Measurements from ENCODE around the gene GNB1L.

The GNB1L gene

DNA sequence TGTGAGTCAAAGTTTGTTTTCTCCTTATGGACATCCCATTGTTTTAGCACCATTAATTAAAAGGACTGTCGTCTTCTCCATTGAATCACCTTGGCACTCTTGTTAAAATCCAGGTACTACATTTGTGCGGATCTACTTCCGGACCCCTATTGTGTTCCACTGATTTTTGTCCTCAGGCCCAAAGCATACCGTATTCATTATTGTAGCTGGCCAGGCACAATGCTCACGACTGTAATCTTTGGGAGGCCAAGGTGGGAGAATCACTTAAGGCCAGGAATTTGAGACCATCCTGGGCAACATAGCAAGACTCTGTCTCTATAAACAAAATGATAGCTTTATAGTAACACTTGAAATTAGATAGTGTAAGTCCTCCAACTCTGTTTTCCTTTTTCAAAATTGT, 8.9 kb upstream of the GNB1L start:
- peak overlapping the region; percentile 33 for H3K27ac Mint-ChIP-seq
- DNase-seq (ENCODE audit: low spot score in 2 of 2) (no peak), ATAC-seq (no peak)
- no peak overlapping the region for H3K4me3 Mint-ChIP-seq
- H3K4me1 Mint-ChIP-seq: no peaks in the 10 kb centered on the region
- no peaks in the 10 kb centered on the region for H3K9me3 Mint-ChIP-seq
- H3K36me3 Mint-ChIP-seq: no peaks in the 10 kb centered on the region

GRCh38 chr22:19862619-19863246, 8.1 kb upstream of the GNB1L start:
- Mint-ChIP-seq H3K4me3 (no peak overlapping the region), H3K27ac (peak overlapping the region; percentile 33), H3K36me3 (no peaks in the 10 kb centered on the region), H3K4me1 (peaks cover 3% of the 10 kb centered on the region), H3K9me3 (no peaks in the 10 kb centered on the region)
- no peak for ATAC-seq
- DNase-seq (ENCODE audit: low spot score in 2 of 2): no peak

GRCh38 chr22:19859861-19860510, 5.3 kb upstream of the GNB1L start:
- Mint-ChIP-seq H3K27ac (no peak overlapping the region), H3K4me1 (peaks cover 12% of the 10 kb centered on the region), H3K36me3 (peaks cover 4% of the 10 kb centered on the region), H3K4me3 (no peak overlapping the region), H3K9me3 (no peaks in the 10 kb centered on the region)
- DNase-seq (ENCODE audit: low spot score in 2 of 2) (no peak), ATAC-seq (no peak)

GRCh38 chr22:19857382-19857781, 2.7 kb upstream of the GNB1L start:
- H3K36me3 Mint-ChIP-seq: peaks cover 11% of the 10 kb centered on the region
- ATAC-seq (no peak), DNase-seq (ENCODE audit: low spot score in 2 of 2) (peak in 1 of 2 donors; percentile 12)
- H3K27ac Mint-ChIP-seq: peak overlapping the region; percentile 43
- peaks cover 31% of the 10 kb centered on the region for H3K4me1 Mint-ChIP-seq
- no peaks in the 10 kb centered on the region for H3K9me3 Mint-ChIP-seq
- H3K4me3 Mint-ChIP-seq: no peak overlapping the region

- peak overlapping the region; percentile 96 for H3K27ac Mint-ChIP-seq
- peak; percentile 39 to 86 for DNase-seq (ENCODE audit: low spot score in 2 of 2)
- ATAC-seq: peak; percentile 57
- H3K9me3 Mint-ChIP-seq: no peaks in the 10 kb centered on the region
- peak overlapping the region; percentile 98 for H3K4me3 Mint-ChIP-seq
- peaks cover 39% of the 10 kb centered on the region for H3K4me1 Mint-ChIP-seq
- H3K36me3 Mint-ChIP-seq: peaks cover 19% of the 10 kb centered on the region
Observed at GRCh38 chr22:19855504-19856409, 1.1 kb upstream of the GNB1L start.

DNA sequence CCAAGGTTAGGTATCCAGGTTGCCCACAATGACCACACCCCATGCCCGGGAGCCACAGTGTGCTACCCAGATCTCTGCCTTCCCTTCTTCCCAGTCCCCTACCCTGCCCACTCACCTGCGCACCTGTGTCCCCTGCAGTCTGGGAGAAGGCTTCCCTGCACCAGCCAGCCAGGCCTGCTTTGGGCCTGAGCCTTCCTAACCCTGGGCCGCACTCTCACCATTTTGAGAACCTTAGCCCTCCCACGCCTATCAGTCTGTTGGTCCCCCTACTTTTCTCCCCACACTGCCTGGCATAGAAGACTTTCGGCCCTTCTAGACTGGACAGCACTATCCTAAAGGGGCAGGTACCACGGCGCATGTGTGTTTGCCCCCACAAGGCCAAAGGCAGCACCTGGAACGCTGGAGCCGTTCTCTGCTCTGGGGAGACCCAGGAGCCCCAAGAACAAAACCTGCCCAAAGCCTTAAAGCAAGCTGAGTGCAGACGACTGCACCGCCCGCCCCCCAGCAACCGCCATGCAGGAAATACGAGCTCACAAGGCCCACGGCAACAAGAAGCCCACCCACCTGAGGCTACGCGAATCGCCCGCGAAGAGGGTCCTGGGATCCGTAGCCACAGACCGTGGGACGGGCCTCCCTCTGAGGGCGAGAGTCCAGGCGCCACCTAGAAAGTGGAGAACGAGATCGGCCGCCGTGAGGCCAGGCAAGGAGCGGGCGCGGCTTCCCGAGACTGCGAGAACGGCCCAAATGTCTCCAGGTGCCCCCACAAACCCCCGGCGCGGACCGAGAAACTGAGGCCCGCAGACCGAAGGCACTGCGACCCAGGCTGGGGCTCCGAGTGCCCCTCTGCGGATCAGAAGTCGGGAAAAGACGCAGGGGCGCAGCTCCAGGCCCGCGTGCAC, 546 bp downstream of the GNB1L start:
- Mint-ChIP-seq H3K4me1 (peaks cover 48% of the 10 kb centered on the region), H3K9me3 (no peaks in the 10 kb centered on the region), H3K36me3 (peaks cover 19% of the 10 kb centered on the region), H3K4me3 (peak overlapping the region; percentile 98), H3K27ac (peak overlapping the region; percentile 96)
- DNase-seq (ENCODE audit: low spot score in 2 of 2) (peak in 1 of 2 donors; percentile 66), ATAC-seq (no peak)

DNA sequence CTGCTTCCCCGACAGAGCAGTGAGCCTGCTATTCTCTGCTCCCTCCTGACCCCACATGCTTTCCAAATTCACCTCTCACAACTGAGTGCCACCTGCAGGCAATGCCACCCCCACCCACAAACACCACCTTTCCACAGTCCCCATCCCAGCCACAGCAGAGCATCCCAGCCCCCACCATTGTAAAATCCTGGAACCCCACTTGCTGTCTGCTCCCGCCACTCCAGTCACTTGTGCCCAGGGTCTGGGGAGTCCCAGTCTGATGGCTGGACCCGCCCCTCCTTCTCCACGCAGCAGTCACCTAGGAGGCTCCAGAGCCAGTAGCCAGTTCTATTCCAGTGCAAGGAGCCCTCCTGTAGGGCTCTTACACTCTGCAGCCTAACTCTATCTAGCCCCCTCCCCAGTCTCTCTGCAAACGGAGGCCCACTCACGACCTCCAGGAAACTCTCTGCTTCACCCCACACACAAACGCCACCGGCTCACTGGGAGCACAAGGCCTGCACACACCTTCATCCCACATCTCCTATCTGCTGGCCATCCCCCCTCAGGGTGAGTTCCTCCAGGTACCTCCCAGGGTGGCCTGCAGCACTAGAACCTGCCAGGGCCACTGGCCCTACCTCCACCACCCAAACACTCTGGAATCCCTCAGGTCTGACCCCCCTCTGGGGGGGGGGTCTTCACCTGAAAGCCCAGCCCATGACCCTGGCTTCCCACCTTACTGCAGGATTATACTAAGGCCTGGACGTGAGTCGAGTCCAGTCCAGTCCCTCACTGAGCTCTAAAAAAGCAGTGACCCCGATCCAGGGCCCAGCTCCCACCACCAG, 1.4 kb downstream of the GNB1L start:
- H3K9me3 Mint-ChIP-seq: no peaks in the 10 kb centered on the region
- peak overlapping the region; percentile 96 for H3K27ac Mint-ChIP-seq
- peaks cover 48% of the 10 kb centered on the region for H3K4me1 Mint-ChIP-seq
- H3K4me3 Mint-ChIP-seq: peak overlapping the region; percentile 98
- DNase-seq (ENCODE audit: low spot score in 2 of 2) (no peak), ATAC-seq (no peak)
- peaks cover 19% of the 10 kb centered on the region for H3K36me3 Mint-ChIP-seq

DNA sequence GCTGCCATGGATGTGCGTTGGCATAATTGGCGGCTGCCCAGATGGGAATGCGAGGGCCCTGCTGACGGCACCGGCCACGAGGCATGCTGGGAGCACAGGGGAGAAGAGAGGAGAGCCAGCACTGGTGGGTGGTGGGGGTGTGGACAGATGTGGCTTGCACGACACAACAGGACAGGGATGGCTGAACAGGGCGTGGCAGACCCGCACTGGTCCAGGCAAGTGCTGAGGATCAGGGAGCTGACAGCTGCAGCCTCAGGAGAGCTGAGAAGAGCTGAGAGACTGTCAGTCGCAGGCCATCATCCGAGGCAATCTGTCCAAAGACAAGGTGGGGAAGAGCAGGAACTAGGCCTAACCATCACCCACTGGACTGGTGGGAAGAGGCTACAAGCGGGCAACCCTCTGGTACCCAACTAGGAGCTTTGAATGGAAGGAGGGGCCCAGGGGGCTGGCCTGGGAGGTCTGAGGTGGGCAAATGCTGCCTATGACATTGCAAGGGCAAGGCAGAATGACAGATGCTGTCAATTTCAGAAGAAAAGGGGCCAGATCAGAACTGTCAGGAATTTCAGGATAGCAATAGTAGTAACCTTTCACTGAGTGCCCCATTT, 2.4 kb downstream of the GNB1L start:
- H3K9me3 Mint-ChIP-seq: no peaks in the 10 kb centered on the region
- H3K36me3 Mint-ChIP-seq: peaks cover 19% of the 10 kb centered on the region
- ATAC-seq: no peak
- peak overlapping the region; percentile 98 for H3K4me3 Mint-ChIP-seq
- peaks cover 42% of the 10 kb centered on the region for H3K4me1 Mint-ChIP-seq
- peak in 1 of 2 donors; percentile 46 for DNase-seq (ENCODE audit: low spot score in 2 of 2)
- peak overlapping the region; percentile 96 for H3K27ac Mint-ChIP-seq

GRCh38 chr22:19851291-19852176, 3.1 kb downstream of the GNB1L start:
- peak overlapping the region; percentile 96 for H3K27ac Mint-ChIP-seq
- ATAC-seq (no peak), DNase-seq (ENCODE audit: low spot score in 2 of 2) (peak in 1 of 2 donors; percentile 40)
- H3K4me1 Mint-ChIP-seq: peaks cover 42% of the 10 kb centered on the region
- peaks cover 19% of the 10 kb centered on the region for H3K36me3 Mint-ChIP-seq
- no peaks in the 10 kb centered on the region for H3K9me3 Mint-ChIP-seq
- H3K4me3 Mint-ChIP-seq: peak overlapping the region; percentile 98

GRCh38 chr22:19850763-19851109, 3.9 kb downstream of the GNB1L start:
- H3K27ac Mint-ChIP-seq: peak overlapping the region; percentile 64
- ATAC-seq (no peak), DNase-seq (ENCODE audit: low spot score in 2 of 2) (peak in 1 of 2 donors; percentile 46)
- H3K4me3 Mint-ChIP-seq: no peak overlapping the region
- peaks cover 37% of the 10 kb centered on the region for H3K4me1 Mint-ChIP-seq
- H3K36me3 Mint-ChIP-seq: peaks cover 14% of the 10 kb centered on the region
- H3K9me3 Mint-ChIP-seq: no peaks in the 10 kb centered on the region

- Mint-ChIP-seq H3K9me3 (no peaks in the 10 kb centered on the region), H3K27ac (peak overlapping the region; percentile 64), H3K4me1 (peaks cover 41% of the 10 kb centered on the region), H3K36me3 (peaks cover 14% of the 10 kb centered on the region), H3K4me3 (no peak overlapping the region)
- no peak for ATAC-seq
- peak in 1 of 2 donors; percentile 45 for DNase-seq (ENCODE audit: low spot score in 2 of 2)
Observed at GRCh38 chr22:19849835-19850762, 4.6 kb downstream of the GNB1L start.
